Activated CD8-positive, alpha-beta T cell treated with anti-CD3 and anti-CD28 coated beads for 36 hours (primary cell): Measurements from ENCODE around the gene ZNF362. TPM values are rescaled to one million over a fixed set of nuclear protein-coding genes. Genes with fewer than 3 reads are reported as not detected.

Experiments
- ATAC-seq: fragments of 200-7000 bp; cut with Tn5 transposase; one replicate; pipeline ENCODE4 v1.10.0; 2021; ENCODE audit warnings: mild to moderate bottlenecking, moderate library complexity
- CTCF ChIA-PET: fragments of 350-600 bp; sonication (Branson Sonifier 250); formaldehyde crosslinking; loops from one replicate; lab custom pipeline; 2021; ENCODE audit warnings: antibody characterized with exemption; lab: Charles Lee
- POLR2A ChIA-PET: fragments of 350-600 bp; sonication (Branson Sonifier 250); formaldehyde crosslinking; loops from one replicate; lab custom pipeline; 2021; ENCODE audit warnings: antibody characterized with exemption; lab: Charles Lee
- DNase-seq: peaks from one replicate; pipeline ENCODE4 v3.0.0-alpha.2; 2020
- H3K27ac Mint-ChIP-seq: one replicate; pipeline ENCODE4 v1.8.0; 2021; ENCODE audit warnings: mild to moderate bottlenecking, mixed read lengths
- H3K27me3 Mint-ChIP-seq: one replicate; pipeline ENCODE4 v1.8.0; 2021; ENCODE audit warnings: mixed read lengths
- H3K36me3 Mint-ChIP-seq: one replicate; pipeline ENCODE4 v1.8.0; 2021; ENCODE audit warnings: low read depth, mixed read lengths
- H3K4me1 Mint-ChIP-seq: one replicate; pipeline ENCODE4 v1.8.0; 2021; ENCODE audit warnings: low read depth, mixed read lengths
- H3K4me3 Mint-ChIP-seq: one replicate; pipeline ENCODE4 v1.8.0; 2021; ENCODE audit warnings: mild to moderate bottlenecking, moderate library complexity, mixed read lengths
- H3K9me3 Mint-ChIP-seq: one replicate; pipeline ENCODE4 v1.8.0; 2021; ENCODE audit warnings: mixed read lengths
- intact Hi-C: fragments of 100-400 bp; cut with micrococcal nuclease; formaldehyde crosslinking; loops from one replicate; pipeline ENCODE4 v1.10.0; 2022
- total RNA-seq, 2 experiments: library from RNA; stranded (reverse); gene quantifications; one replicate each; pipeline ENCODE4 v1.2.3, GENCODE V29; 2021
- TF ChIP-seq, protein P1 (sequence below): fragments of 200-600 bp; IDR thresholded peaks from one replicate; pipeline ENCODE4 v1.8.0; 2022; ENCODE audit warnings: antibody characterized with exemption, mild to moderate bottlenecking

The ZNF362 gene
- total RNA-seq, 2 experiments from 2014 or later = 5.4 to 7.8 TPM

DNA sequence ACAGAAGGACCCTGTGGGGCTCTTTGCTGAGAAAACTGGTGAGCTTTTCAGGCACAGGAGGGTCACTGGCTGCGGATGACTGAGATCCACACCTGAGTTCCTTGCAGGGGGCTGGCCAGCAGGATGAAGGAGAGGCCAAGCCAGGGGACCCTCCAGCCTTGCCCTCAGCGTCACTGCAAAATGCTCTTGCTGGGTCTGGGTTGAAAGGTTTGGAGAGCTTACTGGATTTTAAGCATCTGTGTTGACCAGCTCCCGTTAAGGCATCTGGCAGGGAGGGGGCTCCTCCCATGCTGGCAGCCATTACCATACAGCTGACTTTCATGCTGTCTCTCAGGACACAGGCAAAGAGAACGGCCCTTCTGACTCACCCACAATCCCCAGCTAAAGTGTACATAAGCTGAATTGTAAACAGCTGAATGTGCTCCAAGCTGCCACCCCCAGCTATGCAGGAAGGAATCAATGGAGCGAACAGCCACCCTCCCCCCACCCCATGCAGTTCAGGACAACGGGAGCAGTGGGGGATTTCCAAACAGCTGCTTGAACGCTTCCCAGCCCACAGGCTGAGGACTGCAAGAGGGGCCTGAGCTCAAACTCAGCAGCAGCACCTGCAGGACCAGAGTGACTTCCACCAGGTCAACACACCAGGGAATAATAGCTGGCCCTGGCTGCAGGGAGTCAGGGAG, 85.9 kb downstream of the ZNF362 start:
- Mint-ChIP-seq H3K4me1 (peaks cover 50% of the 10 kb centered on the region), H3K4me3 (no peak overlapping the region), H3K36me3 (peaks cover 21% of the 10 kb centered on the region), H3K27me3 (no peaks in the 10 kb centered on the region), H3K27ac (no peak overlapping the region), H3K9me3 (no peaks in the 10 kb centered on the region)
- TF ChIP-seq, protein P1, sequence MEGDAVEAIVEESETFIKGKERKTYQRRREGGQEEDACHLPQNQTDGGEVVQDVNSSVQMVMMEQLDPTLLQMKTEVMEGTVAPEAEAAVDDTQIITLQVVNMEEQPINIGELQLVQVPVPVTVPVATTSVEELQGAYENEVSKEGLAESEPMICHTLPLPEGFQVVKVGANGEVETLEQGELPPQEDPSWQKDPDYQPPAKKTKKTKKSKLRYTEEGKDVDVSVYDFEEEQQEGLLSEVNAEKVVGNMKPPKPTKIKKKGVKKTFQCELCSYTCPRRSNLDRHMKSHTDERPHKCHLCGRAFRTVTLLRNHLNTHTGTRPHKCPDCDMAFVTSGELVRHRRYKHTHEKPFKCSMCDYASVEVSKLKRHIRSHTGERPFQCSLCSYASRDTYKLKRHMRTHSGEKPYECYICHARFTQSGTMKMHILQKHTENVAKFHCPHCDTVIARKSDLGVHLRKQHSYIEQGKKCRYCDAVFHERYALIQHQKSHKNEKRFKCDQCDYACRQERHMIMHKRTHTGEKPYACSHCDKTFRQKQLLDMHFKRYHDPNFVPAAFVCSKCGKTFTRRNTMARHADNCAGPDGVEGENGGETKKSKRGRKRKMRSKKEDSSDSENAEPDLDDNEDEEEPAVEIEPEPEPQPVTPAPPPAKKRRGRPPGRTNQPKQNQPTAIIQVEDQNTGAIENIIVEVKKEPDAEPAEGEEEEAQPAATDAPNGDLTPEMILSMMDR = no peak
- ChIA-PET CTCF (interaction anchor here (1.7 to 2.0 kb wide), 2 partner anchors 47 to 215 kb away, joined by 4 to 6 read pairs; no protein-coding TSS in a partner anchor), POLR2A (no interaction called here)
- DNase-seq = no peak
- intact Hi-C loops = no loop called here
- ATAC-seq = no peak

DNA sequence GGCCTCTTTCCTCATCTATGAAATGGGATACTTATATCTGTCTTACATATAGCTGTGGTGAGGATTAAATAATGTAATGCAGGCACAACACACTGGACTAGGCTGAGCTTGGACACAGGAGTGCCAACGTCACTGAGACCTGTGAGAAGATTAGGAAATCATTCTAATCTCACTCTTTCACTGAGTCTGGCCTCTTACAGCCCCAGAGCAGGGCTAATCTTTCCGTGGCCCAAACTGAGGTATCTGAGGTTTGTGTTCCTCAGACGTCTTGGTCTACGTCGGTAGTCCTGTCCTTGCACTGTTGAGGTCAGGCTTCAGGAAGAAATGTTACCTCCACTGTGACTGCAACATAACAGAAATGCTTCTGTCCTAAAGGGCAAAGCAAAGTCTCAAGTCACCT, 87.2 kb downstream of the ZNF362 start:
- Mint-ChIP-seq H3K9me3 (no peaks in the 10 kb centered on the region), H3K27me3 (no peaks in the 10 kb centered on the region), H3K36me3 (peaks cover 28% of the 10 kb centered on the region), H3K4me3 (no peak overlapping the region), H3K4me1 (peaks cover 62% of the 10 kb centered on the region), H3K27ac (no peak overlapping the region)
- POLR2A ChIA-PET = no interaction called here
- CTCF ChIA-PET = interaction anchor here (2.0 kb wide), 1 partner anchor 48 kb away, joined by 6 read pairs; no protein-coding TSS in a partner anchor
- TF ChIP-seq, protein P1 = no peak
- ATAC-seq (no peak), DNase-seq (no peak)
- intact Hi-C loops = no loop called here

DNA sequence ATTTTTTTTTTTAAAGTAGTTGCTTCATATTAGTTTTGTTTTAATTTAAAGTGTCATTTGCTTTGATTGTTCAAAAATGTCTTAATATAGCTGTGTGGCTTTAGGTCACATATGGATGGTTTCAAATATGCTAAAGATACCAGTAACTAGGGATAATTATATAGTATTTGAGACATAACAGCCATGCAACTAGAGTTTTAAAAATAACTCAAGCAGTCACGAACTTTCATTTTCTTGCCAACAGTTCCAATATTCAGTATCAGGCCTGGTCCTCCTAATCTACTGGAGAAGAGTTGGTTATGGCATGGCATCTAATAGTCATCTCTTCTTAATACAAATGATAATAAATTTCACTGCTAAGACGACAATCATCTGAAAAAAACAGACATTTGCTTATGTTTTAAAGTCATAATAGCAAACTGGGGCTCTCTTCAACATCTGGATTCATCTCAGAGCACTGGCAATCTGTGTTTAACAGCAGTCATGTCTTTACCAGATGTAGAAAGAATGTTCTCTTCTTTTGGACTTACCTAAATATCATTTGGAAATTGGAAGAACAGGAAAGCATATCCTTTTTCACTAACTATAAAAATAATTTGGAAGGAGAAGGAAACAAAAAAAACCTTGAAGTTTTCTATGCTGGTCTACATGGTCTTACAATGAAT, 88.7 kb downstream of the ZNF362 start:
- Mint-ChIP-seq H3K4me1 (peaks cover 54% of the 10 kb centered on the region), H3K27ac (no peak overlapping the region), H3K9me3 (no peaks in the 10 kb centered on the region), H3K27me3 (no peaks in the 10 kb centered on the region), H3K4me3 (no peak overlapping the region), H3K36me3 (peaks cover 29% of the 10 kb centered on the region)
- TF ChIP-seq, protein P1 = no peak
- ChIA-PET POLR2A (no interaction called here), CTCF (interaction anchor here (1.1 kb wide), 1 partner anchor 49 kb away, joined by 4 read pairs; no protein-coding TSS in a partner anchor)
- ATAC-seq (no peak), DNase-seq (no peak)
- intact Hi-C loops = no loop called here

DNA sequence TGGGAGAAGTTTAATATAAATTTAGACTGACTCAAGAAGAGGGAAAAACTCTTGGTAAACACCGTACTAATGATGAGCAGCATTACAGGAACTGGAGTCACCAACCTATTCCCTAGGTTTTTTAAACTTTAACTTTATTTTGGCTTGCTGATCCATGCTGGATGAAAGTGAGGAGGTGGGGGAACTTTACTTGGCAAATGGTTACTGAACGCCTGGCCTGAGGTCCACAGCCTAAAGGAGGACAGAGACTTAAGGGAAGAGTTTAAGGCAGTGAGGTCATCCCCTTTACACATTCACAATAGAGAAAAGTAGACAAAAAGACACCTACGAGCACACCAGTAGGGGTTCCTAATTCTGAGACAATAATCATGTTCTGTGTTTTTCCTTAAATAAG, 90.2 kb downstream of the ZNF362 start:
- H3K27ac Mint-ChIP-seq = peak overlapping the region; percentile 5
- peaks cover 33% of the 10 kb centered on the region for H3K36me3 Mint-ChIP-seq
- peak overlapping the region; percentile 82 for H3K4me3 Mint-ChIP-seq
- peaks cover 61% of the 10 kb centered on the region for H3K4me1 Mint-ChIP-seq
- ATAC-seq (no peak), DNase-seq (no peak)
- ChIA-PET POLR2A (no interaction called here), CTCF (no interaction called here)
- intact Hi-C loops = no loop called here
- no peaks in the 10 kb centered on the region for H3K9me3 Mint-ChIP-seq
- TF ChIP-seq, protein P1 = no peak
- H3K27me3 Mint-ChIP-seq = no peaks in the 10 kb centered on the region
